Skeletal muscle cell (primary cell): ENCODE data around the gene TRMT44.

Source experiments
- DNase-seq: peaks from one replicate; pipeline ENCODE4 v3.0.0-alpha.2; 2010; ENCODE audit warnings: low read depth
- H3K4me3 ChIP-seq: 2 replicates; pipeline ENCODE4 v1.5.1; 2011; ENCODE audit warnings: low read depth, mild to moderate bottlenecking, control low read depth, low read length, moderate library complexity

TRMT44 gene

GRCh38 chr4:8524595-8525382 lies 84.2 kb downstream of the TRMT44 start:
- no peak overlapping the region for H3K4me3 ChIP-seq
- DNase-seq = no peak

DNA sequence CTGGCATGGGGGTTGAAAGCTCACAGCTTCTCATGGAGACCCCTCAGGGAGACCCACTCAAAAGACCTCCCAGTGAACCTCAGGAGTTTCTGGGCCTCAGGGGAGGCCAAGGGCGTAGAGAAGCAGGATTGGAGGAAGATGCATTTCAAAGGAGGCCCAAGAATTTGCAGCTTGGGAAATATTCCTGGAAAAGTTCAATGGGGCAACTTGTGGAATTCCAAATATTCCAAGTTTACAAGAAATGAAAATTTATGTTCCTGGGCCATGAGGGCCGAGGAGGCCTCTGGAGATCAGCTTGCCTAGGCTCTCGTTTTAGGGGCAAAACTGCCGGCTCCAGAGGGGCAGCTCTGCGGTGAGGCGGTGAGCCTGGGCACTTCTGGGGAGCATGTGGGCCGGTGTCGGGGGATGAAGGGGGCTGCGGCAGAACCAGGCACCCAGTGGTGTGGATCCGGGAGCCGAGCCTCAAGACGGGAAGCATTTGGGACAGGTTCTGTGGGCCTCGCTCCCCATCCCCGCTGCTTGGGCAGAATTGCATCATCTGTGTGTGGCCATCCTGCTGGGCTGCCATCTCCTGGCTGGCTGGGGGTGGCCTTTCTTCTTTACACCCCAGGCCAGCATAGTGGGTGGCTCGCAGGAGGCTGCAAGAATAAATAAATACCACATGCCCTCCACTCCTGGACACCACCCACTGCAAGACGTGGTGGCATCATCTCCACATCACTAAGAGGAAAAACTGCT lies 85.0 kb downstream of the TRMT44 start:
- no peak for DNase-seq
- H3K4me3 ChIP-seq = no peak overlapping the region
